Mesenchymal stem cell (in vitro differentiated cells and primary cell): Measurements from ENCODE around the gene PPP1R12A.

ENCODE experiments used
- DNase-seq: peaks from one replicate; pipeline ENCODE4 v3.0.0-alpha.2; 2013
- H2AFZ ChIP-seq: one replicate; pipeline ENCODE4 v1.6.1; 2013; ENCODE audit warnings: low read depth, mild to moderate bottlenecking, control low read depth, inconsistent platforms, low read length, moderate library complexity
- H2AK5ac ChIP-seq: 2 replicates; pipeline ENCODE4 v1.6.1; 2013; ENCODE audit warnings: low read length, moderate library complexity, mild to moderate bottlenecking, inconsistent platforms; ENCODE audit not compliant: severe bottlenecking
- H2BK120ac ChIP-seq: one replicate; pipeline ENCODE4 v1.6.1; 2013; ENCODE audit warnings: low read depth, mild to moderate bottlenecking, inconsistent platforms, low read length, moderate library complexity
- H2BK12ac ChIP-seq, 2 experiments: one replicate each; pipeline ENCODE4 v1.6.1; 2013; ENCODE audit warnings: inconsistent platforms in 2 of 2, low read length in 2 of 2, mild to moderate bottlenecking in 2 of 2, moderate library complexity in 2 of 2, control low read depth in 1 of 2
- H2BK15ac ChIP-seq: one replicate; pipeline ENCODE4 v1.6.1; 2013; ENCODE audit warnings: mild to moderate bottlenecking, low read depth, inconsistent platforms; ENCODE audit not compliant: poor library complexity, severe bottlenecking
- H2BK5ac ChIP-seq: 2 replicates; pipeline ENCODE4 v1.6.1; 2013; ENCODE audit warnings: low read depth, mild to moderate bottlenecking, low read length, control low read depth, inconsistent platforms; ENCODE audit not compliant: poor library complexity, severe bottlenecking
- H3K14ac ChIP-seq, 2 experiments: one replicate each; pipeline ENCODE4 v1.6.1; 2013; ENCODE audit warnings: inconsistent platforms in 2 of 2, low read length in 2 of 2, control low read depth in 1 of 2, mild to moderate bottlenecking in 1 of 2, moderate library complexity in 1 of 2
- H3K18ac ChIP-seq, 2 experiments: one replicate each; pipeline ENCODE4 v1.6.1; 2013; ENCODE audit warnings: inconsistent platforms in 2 of 2, low read length in 2 of 2, control low read depth in 1 of 2, low read depth in 1 of 2, mild to moderate bottlenecking in 1 of 2
- H3K23ac ChIP-seq, 2 experiments: one replicate each; pipeline ENCODE4 v1.6.1; 2013; ENCODE audit warnings: inconsistent platforms in 2 of 2, low read length in 2 of 2, mild to moderate bottlenecking in 2 of 2, moderate library complexity in 2 of 2, control low read depth in 1 of 2
- H3K27ac ChIP-seq: 2 replicates; pipeline ENCODE4 v1.5.1; 2013; ENCODE audit warnings: mild to moderate bottlenecking, moderate library complexity, low read length, control low read depth, inconsistent platforms; ENCODE audit not compliant: poor library complexity, severe bottlenecking
- H3K27me3 ChIP-seq, 2 experiments: 2 replicates each; pipeline versions ENCODE4 v1.6.1 to v1.7.0; 2013; ENCODE audit warnings: low read length in 2 of 2, mild to moderate bottlenecking in 2 of 2, moderate library complexity in 2 of 2, control low read depth in 1 of 2, inconsistent platforms in 1 of 2; ENCODE audit not compliant: control insufficient read depth in 1 of 2, insufficient read depth in 1 of 2
- H3K36me3 ChIP-seq, 2 experiments: 2 replicates each; pipeline versions ENCODE4 v1.6.1 to v1.7.0; 2013; ENCODE audit warnings: low read length in 2 of 2, control low read depth in 1 of 2, inconsistent platforms in 1 of 2, low read depth in 1 of 2, mild to moderate bottlenecking in 1 of 2; ENCODE audit not compliant: insufficient read depth in 2 of 2, control insufficient read depth in 1 of 2
- H3K4ac ChIP-seq, 2 experiments: one replicate each; pipeline ENCODE4 v1.6.1; 2013; ENCODE audit warnings: inconsistent platforms in 2 of 2, low read length in 2 of 2, mild to moderate bottlenecking in 2 of 2, moderate library complexity in 2 of 2, control low read depth in 1 of 2, low read depth in 1 of 2
- H3K4me1 ChIP-seq: 2 replicates; pipeline ENCODE4 v1.6.1; 2013; ENCODE audit warnings: low read depth, low read length, control low read depth; ENCODE audit not compliant: control insufficient read depth, insufficient read depth
- H3K4me2 ChIP-seq: 2 replicates; pipeline ENCODE4 v1.6.1; 2013; ENCODE audit warnings: low read length, mild to moderate bottlenecking, inconsistent platforms; ENCODE audit not compliant: poor library complexity, severe bottlenecking
- H3K4me3 ChIP-seq, 2 experiments: 2 replicates each; pipeline versions ENCODE4 v1.5.1 to v1.7.0; 2013; ENCODE audit warnings: low read length in 2 of 2, mild to moderate bottlenecking in 2 of 2, control low read depth in 1 of 2, low read depth in 1 of 2; ENCODE audit not compliant: insufficient read depth in 1 of 2
- H3K79me1 ChIP-seq: replicated peaks from 2 replicates; pipeline ENCODE4 v1.6.1; 2013; ENCODE audit warnings: mild to moderate bottlenecking, control low read depth, low read length, inconsistent platforms; ENCODE audit not compliant: poor library complexity, severe bottlenecking
- H3K9ac ChIP-seq: 2 replicates; pipeline ENCODE4 v1.7.0; 2013; ENCODE audit warnings: mild to moderate bottlenecking, low read length, moderate library complexity
- H3K9me3 ChIP-seq: 2 replicates; pipeline ENCODE4 v1.7.0; 2013; ENCODE audit warnings: mild to moderate bottlenecking, low read length; ENCODE audit not compliant: control insufficient read depth
- H4K8ac ChIP-seq: one replicate; pipeline ENCODE4 v1.6.1; 2013; ENCODE audit warnings: inconsistent platforms, mild to moderate bottlenecking, low read length, moderate library complexity
- H4K91ac ChIP-seq: one replicate; pipeline ENCODE4 v1.6.1; 2013; ENCODE audit warnings: mild to moderate bottlenecking, low read length, inconsistent platforms
- WGBS: methylation state at CpG from one replicate; pipeline ENCODE4 v1.1.7; 2013; ENCODE audit warnings: mixed read lengths; 5-methylcytosine and 5-hydroxymethylcytosine counted together

Gene PPP1R12A

DNA sequence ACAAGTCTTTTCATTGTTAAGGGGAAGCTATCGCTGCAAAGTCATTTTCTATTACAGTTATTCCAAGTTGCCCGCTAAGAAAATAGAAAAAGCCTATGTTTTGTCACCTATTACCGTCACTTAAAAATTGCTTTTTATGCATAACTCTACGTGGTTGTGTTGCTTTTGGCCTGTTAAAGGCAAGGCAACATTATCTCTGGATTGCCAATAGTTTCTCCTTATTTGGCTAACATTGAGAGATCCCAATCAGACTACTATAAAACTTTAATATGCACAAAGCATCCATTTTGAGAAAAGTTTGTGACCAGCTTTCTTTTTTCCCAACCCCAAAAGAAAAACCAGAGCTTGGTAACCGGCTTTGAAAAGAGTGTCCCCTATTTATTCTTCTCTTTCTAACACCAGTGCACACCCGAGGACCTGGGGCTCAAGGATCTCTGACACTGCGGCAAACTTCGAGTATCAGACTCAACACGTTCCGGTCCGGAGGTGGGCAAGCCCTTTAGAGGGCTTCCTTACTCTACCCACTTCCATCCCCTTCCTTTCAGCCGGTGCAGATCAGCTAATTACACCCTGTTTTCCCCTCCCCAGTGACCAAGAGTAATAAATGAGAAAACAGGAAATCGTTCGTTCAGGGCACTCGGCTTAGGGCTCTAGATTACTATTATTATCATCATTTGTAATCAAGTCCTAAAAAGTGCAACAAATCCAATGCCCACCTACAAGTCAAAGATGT lies 1.2 kb downstream of the PPP1R12A start:
- H2BK5ac ChIP-seq = no peak overlapping the region
- whole genome bisulfite sequencing = 0% methylated on average over 13 of the region's 15 CpGs
- no peaks in the 10 kb centered on the region for H3K27me3 ChIP-seq
- peak overlapping the region; percentile 72 to 91 for H3K18ac ChIP-seq
- peaks cover 0 to 2% of the 10 kb centered on the region in 2 experiments for H3K36me3 ChIP-seq
- H2BK120ac ChIP-seq = no peak overlapping the region
- no peak overlapping the region for H2BK15ac ChIP-seq
- H3K9ac ChIP-seq = peak overlapping the region; percentile 99
- peak; percentile 30 for DNase-seq
- no peak overlapping the region for H4K91ac ChIP-seq
- H3K4me1 ChIP-seq = peaks cover 6% of the 10 kb centered on the region
- H3K4ac ChIP-seq = peak overlapping the region; percentile 90 to 100
- peak overlapping the region; percentile 53 for H2AK5ac ChIP-seq
- H3K79me1 ChIP-seq = peaks cover 2% of the 10 kb centered on the region
- H3K27ac ChIP-seq = peak overlapping the region; percentile 98
- H2BK12ac ChIP-seq = peak overlapping the region in 1 of 2 experiments; percentile 42
- H2AFZ ChIP-seq = no peak overlapping the region
- peak overlapping the region; percentile 90 to 99 for H3K4me3 ChIP-seq
- peak overlapping the region in 1 of 2 experiments; percentile 87 for H3K23ac ChIP-seq
- H4K8ac ChIP-seq = no peak overlapping the region
- no peaks in the 10 kb centered on the region for H3K9me3 ChIP-seq
- H3K4me2 ChIP-seq = peak overlapping the region; percentile 67
- H3K14ac ChIP-seq = peak overlapping the region in 1 of 2 experiments; percentile 68

DNA sequence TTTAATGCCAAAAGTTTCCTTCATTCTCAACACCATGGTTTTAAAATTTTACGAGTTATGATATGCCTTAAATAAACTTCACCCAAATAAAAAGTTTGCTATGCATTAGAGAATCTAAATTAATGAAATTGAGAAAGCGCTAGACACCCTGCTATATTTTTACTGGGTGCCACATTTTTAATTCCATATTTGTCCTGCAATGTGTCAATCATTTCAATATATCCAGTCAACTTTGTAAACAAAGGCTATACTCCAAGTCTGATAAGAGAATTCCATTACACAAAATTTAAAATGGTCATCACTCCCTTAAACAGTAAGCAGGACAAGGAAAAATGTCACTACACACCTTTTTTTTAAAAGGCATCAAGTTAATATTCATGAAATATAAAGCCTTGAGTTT lies 1.9 kb downstream of the PPP1R12A start:
- no peak overlapping the region for H3K14ac ChIP-seq
- peak overlapping the region; percentile 99 for H3K9ac ChIP-seq
- no peak overlapping the region for H3K18ac ChIP-seq
- H2AK5ac ChIP-seq = no peak overlapping the region
- DNase-seq = no peak
- H3K36me3 ChIP-seq = no peaks in the 10 kb centered on the region
- H4K8ac ChIP-seq = no peak overlapping the region
- H3K4me3 ChIP-seq = peak overlapping the region in 1 of 2 experiments; percentile 90
- no peak overlapping the region for H2BK120ac ChIP-seq
- H3K23ac ChIP-seq = no peak overlapping the region
- 81% methylated on average over 1 of the region's 2 CpGs for WGBS
- no peak overlapping the region for H2BK5ac ChIP-seq
- no peaks in the 10 kb centered on the region for H3K27me3 ChIP-seq
- H2AFZ ChIP-seq = no peak overlapping the region
- H3K27ac ChIP-seq = no peak overlapping the region
- H2BK15ac ChIP-seq = no peak overlapping the region
- H3K4ac ChIP-seq = no peak overlapping the region
- H3K9me3 ChIP-seq = no peaks in the 10 kb centered on the region
- peak overlapping the region; percentile 67 for H3K4me2 ChIP-seq
- peaks cover 8% of the 10 kb centered on the region for H3K4me1 ChIP-seq
- H3K79me1 ChIP-seq = peaks cover 2% of the 10 kb centered on the region
- H4K91ac ChIP-seq = no peak overlapping the region
- H2BK12ac ChIP-seq = no peak overlapping the region

DNA sequence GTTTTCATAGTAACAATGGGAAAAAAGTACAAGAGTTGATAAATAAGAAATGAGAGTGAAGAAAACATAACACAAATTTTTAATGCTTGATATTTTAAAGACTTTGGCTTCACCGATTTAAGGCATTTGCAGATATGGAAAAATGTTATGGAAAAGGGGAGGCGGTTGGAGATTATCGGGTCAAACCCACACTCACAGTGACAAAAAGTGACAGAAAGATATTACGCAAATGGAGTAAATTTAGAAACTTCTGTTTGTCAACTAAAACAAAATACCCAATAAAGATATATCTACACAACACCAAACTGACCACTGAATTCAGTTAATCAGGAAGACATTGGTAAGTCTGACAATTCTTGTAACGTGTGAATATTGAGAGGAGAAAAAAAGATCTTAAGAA lies 2.5 kb downstream of the PPP1R12A start:
- Histone ChIP-seq H3K18ac (no peak overlapping the region), H3K9ac (peak overlapping the region; percentile 99), H3K4me3 (peak overlapping the region in 1 of 2 experiments; percentile 90), H2AFZ (no peak overlapping the region), H2AK5ac (no peak overlapping the region), H2BK5ac (no peak overlapping the region), H3K36me3 (no peaks in the 10 kb centered on the region), H3K4ac (no peak overlapping the region), H2BK15ac (no peak overlapping the region), H3K14ac (no peak overlapping the region), H3K27ac (no peak overlapping the region), H3K79me1 (no peaks in the 10 kb centered on the region), H4K8ac (no peak overlapping the region), H4K91ac (no peak overlapping the region), H2BK120ac (no peak overlapping the region), H3K23ac (no peak overlapping the region), H3K4me2 (peak overlapping the region; percentile 20), H3K27me3 (no peaks in the 10 kb centered on the region), H2BK12ac (no peak overlapping the region), H3K4me1 (peaks cover 8% of the 10 kb centered on the region), H3K9me3 (no peaks in the 10 kb centered on the region)
- DNase-seq = no peak
- no CpG with 5 or more reads among the region's 5 CpGs for WGBS

GRCh38 chr12:79929065-79929464 lies 5.8 kb downstream of the PPP1R12A start:
- H2BK5ac ChIP-seq = no peak overlapping the region
- H3K23ac ChIP-seq = no peak overlapping the region
- 99% methylated on average over 4 of the region's 10 CpGs for WGBS
- H2BK12ac ChIP-seq = peak overlapping the region in 1 of 2 experiments; percentile 6
- H3K4ac ChIP-seq = no peak overlapping the region
- no peak overlapping the region for H4K8ac ChIP-seq
- H3K27ac ChIP-seq = no peak overlapping the region
- H3K36me3 ChIP-seq = no peaks in the 10 kb centered on the region
- no peak overlapping the region for H3K4me2 ChIP-seq
- no peak overlapping the region for H3K4me3 ChIP-seq
- peak overlapping the region in 1 of 2 experiments; percentile 11 for H3K14ac ChIP-seq
- H4K91ac ChIP-seq = no peak overlapping the region
- H3K9ac ChIP-seq = no peak overlapping the region
- DNase-seq = no peak
- H2AFZ ChIP-seq = no peak overlapping the region
- H3K4me1 ChIP-seq = peaks cover 10% of the 10 kb centered on the region
- H2BK120ac ChIP-seq = no peak overlapping the region
- H2AK5ac ChIP-seq = no peak overlapping the region
- H2BK15ac ChIP-seq = no peak overlapping the region
- H3K9me3 ChIP-seq = no peaks in the 10 kb centered on the region
- no peaks in the 10 kb centered on the region for H3K79me1 ChIP-seq
- no peak overlapping the region for H3K18ac ChIP-seq
- no peaks in the 10 kb centered on the region for H3K27me3 ChIP-seq
